Activated CD8-positive, alpha-beta memory T cell treated with anti-CD3 and anti-CD28 coated beads for 24 hours (primary cell): Measurements from ENCODE around the gene SMIM9.

Experiments used
- DNase-seq: peaks from one replicate; pipeline ENCODE4 v3.0.0-alpha.2; 2020

SMIM9 gene

GRCh38 chrX:154815274-154815818 lies 19.1 kb downstream of the SMIM9 start:
- no peak for DNase-seq

DNA sequence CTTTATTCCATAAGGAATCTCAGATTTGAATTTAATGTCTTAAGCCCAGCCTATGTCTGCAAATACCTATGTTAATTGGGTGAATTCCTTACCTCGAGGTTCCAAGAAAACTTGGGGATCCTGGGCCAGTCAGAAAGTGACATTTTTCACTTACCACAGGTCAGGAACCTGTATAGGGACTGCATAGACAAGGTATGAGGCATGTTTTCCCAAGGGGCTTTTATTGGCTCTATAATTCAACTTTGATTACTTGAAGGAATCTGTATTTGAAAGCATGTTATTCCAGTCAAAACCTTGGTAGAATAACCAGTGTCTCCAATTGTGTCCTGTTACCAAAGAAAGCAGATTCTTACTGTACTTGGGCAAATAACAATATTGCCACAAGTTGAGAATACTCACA lies 20.7 kb downstream of the SMIM9 start:
- no peak for DNase-seq

DNA sequence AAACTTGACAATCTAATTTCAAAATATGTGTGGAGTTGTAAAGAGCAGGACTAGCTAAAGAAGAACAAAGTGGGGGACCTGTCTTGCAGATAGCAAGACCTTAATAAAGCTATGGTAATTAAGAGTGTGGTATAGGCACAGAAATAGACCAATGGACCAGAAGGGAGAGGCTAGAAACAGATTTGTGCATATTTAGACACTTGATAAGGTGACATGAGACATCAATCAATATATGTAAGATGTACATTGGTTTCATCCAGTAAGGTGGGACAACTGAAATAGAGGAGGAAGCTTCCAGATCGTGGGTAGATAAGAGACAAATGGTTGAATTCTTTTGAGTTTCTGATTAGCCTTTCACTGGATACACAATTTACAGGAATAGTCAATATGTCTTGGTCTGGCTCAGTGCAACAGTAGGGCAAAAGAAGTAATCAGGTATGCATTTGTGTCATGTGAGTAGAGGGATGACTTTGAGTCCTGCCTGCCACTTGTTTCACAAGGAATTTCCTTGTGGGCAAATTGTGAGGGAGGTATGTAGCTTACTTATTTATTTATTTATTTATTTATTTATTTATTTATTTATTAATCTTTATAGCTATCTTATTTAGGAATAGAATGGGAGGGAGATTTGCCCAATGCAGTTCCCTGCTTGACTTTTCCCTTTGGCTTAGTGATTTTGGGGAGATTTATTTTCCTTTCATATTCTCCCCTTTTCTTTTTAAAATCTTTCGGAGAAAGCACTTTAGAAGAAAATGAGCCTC lies 21.9 kb downstream of the SMIM9 start:
- DNase-seq, result no peak

GRCh38 chrX:154809939-154810665 lies 24.4 kb downstream of the SMIM9 start:
- no peak for DNase-seq

GRCh38 chrX:154806837-154807501 lies 27.5 kb downstream of the SMIM9 start:
- DNase-seq, result no peak

- no peak for DNase-seq
These were observed 28.8 kb downstream of the SMIM9 start for GRCh38 chrX:154805696-154806091.

GRCh38 chrX:154804957-154805695 lies 29.3 kb downstream of the SMIM9 start, which contains the start of gene MPP1:
MPP1 (minus strand) TSS chrX:154805485; CDS start chrX:154805373, 112 bp downstream.
- peak; percentile 88 for DNase-seq

DNA sequence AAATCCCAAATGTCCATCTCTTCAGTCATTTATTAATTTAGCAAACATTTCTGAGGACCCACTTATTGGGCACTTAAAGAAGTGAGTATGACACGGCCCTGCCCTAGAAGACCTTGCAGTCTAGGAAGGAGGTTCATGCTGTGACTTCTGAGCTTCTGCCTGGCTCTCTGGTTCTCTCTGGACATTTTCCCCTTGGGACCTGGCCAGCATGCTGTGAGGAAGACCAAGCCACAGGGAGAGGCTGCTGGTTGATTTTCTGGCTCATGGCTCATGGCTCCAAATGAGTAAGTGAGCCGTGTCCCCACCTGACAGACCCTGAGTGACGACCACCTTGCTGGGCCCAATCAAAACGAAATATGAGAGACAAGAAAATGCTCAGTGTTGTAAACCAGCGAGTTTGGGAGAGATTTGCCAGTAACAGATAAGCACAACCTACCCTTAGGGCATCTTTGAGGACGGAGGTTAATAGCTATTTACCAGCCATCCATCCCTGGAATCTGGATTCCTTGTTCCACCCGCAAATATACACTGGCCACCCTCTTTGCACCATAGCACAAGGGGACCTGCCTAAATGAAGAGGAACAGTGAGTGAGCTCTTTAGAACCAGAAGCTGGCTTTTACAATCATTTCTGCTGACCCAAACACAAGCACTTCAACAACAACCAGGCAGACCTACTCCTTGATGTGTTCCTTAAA lies 30.1 kb downstream of the SMIM9 start:
- DNase-seq, result no peak

GRCh38 chrX:154802947-154803346 lies 31.5 kb downstream of the SMIM9 start:
- no peak for DNase-seq

DNA sequence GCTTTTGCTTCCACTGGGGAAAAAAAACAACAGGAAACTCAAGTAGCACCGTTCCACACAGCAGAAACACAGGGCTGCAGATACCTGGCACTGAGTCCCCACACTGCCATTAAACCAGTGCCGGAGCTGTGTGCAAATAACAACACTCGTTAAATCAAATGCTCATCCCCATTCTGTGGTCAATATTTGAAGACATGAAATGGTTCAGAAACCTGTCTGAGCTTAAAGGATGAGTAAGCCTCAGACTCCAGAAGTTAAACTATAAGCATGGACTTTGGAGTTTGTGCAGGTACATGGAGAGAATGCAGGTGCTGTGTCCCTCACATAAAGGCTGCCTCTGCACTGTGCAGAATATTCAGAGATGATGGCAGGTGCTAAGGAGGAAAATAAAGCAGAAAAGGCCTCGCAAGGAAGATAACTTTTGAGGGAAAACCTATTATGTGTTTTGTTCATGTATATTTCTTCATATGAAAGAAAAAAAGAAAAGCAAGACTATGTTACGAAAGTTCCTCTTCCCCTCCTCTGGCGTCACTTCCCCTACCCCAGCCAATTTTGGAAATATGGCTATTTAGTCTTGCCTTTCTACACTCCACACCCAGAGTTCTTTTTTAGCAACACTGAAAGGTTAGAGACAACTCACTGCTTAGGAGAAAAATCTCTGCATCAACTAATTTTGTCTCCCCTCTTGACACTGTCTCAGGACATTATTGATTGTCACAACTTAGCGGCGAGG lies 33.8 kb downstream of the SMIM9 start:
- DNase-seq, result no peak

DNA sequence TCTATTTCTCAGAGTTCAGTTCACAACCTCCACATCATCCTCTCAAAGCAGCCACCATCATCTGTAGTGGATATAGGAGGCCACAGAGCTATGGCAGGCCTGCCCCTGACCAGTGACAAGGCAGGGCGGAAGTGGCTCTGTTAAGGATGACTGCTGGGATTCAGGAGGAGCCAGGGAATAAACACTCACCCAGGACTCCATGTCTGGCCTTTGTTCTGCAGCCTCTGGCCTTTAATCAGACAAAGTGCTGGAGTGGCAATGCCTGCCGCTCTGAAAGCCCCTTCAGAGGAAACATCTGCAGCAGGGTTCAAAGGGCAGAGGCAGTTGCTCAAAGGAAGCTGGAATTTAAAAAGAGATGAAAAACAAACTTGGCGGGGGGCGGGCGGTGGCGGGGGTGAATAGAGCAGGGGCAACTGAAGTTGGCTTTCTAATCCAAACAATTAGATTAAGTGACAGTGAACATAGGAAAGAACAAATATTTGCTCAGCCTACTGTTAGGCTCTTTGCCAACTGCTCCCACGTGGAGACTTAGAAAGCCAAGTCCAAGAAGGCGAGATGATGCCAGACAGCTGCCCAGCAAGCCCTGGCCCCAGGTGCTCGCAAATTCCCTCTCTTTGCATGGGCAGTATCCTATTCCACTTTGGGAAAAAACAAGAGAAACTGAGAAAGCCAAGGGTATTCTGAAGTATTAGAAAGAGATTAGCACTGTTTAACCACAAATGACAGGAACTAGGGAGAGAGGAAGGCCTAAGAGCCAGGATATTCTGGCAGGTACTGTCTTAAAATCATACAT lies 34.7 kb downstream of the SMIM9 start:
- no peak for DNase-seq

- no peak for DNase-seq
These were observed 37.5 kb downstream of the SMIM9 start for GRCh38 chrX:154797006-154797405.

DNA sequence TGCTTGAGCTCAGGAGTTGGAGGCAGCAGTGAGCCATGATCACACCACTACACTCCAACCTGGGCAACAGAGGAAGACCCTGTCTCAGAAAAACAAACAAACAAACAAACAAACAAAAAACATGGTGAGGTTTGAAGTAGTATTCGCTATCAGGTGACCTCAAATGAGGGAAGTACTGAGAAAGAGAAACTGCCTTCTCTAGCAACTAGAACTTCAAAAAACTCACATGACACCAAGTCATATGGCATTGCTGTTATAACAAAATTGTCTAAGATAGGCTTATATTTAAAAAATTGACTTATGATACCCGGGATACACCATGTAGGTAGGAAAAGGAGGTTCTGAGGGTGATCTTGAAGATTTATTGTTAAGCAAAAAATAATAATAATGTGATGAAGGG lies 39.4 kb downstream of the SMIM9 start:
- DNase-seq, result no peak

- no peak for DNase-seq
These were observed 41.2 kb downstream of the SMIM9 start for GRCh38 chrX:154793084-154793795.

DNA sequence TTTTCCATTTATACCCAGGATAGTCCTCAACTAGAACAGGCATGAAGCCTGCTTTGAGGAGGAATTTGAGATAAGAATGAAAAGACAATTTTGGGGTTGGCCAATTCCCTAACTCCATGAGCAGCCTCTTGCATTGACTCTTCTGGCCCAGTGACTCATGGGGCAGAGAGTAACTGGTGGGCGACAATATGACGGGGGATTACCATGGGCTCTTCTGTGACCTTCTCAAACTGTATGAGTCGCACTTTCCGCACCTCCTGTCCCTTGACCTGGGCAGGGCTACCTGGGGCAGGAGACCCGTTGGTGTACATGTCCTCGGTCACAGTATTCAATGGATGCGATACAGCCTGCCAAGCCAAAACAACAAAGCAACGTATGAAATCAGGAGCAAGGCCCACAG lies 42.5 kb downstream of the SMIM9 start:
- no peak for DNase-seq

DNA sequence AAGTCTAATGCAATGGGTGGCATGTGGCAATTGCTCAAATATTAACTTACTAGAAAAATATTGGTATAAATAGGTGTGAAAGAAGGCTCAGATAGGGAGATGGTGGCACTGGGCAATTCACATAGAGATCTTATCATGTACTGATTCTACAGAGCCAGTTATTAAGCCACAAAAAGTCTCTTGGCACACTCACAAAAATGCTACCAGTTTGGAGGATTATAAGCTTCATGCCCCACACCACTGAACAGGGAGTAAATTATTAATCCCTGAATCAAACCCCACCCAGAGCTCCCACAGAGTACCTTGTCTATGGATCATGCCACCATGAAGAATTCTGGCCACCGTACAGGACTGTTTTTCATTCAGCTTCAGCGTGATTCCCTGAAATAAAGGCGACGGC lies 43.0 kb downstream of the SMIM9 start:
- no peak for DNase-seq

DNA sequence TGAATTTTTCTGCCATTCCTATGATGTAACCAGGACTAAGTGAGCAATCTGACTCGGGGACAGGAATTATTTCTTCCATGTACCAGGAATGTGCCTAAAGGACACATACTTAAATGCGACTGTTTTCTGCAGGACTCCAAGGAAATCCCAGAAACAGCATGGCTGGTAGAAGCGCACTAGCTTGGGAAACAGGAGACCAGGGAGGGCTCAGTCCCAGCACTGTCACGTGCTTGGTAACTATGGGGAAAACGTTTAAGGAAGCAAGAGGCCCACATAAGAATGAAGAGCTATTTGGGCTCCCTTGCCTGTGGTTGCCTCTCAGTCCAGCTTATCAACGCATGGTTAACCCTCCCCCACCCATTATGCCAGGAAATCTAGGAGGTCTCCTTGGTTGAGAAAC lies 48.7 kb downstream of the SMIM9 start:
- no peak for DNase-seq

- no peak for DNase-seq
These were observed 50.1 kb downstream of the SMIM9 start for GRCh38 chrX:154784149-154784995.

GRCh38 chrX:154780968-154781367 lies 53.5 kb downstream of the SMIM9 start:
- DNase-seq, result no peak
